ENCODE measurements around the gene SIK3.

The SIK3 gene

GRCh38 chr11:117020287-117020686 is 77.9 kb downstream of the SIK3 start:
- H3K9ac ChIP-seq (ENCODE audit: low read length): no peak overlapping the region
- no peak overlapping the region for H3K27ac ChIP-seq (ENCODE audit: low read depth, low read length)
- no peaks in the 10 kb centered on the region for H3K4me1 ChIP-seq (ENCODE audit: control insufficient read depth, insufficient read depth, low read length)
- H3K27me3 ChIP-seq (ENCODE audit: control insufficient read depth, insufficient read depth, low read length): no peaks in the 10 kb centered on the region
- no peaks in the 10 kb centered on the region for H3K9me3 ChIP-seq (ENCODE audit: control insufficient read depth, insufficient read depth, low read depth, low read length)
- H3K36me3 ChIP-seq (ENCODE audit: control insufficient read depth, insufficient read depth, low read length): no peaks in the 10 kb centered on the region
- no peak overlapping the region for H3K4me3 ChIP-seq (ENCODE audit: low read depth, low read length)

- no peak overlapping the region for H3K4me3 ChIP-seq (ENCODE audit: low read depth, low read length)
- no peak overlapping the region for H3K27ac ChIP-seq (ENCODE audit: low read depth, low read length)
- no peaks in the 10 kb centered on the region for H3K27me3 ChIP-seq (ENCODE audit: control insufficient read depth, insufficient read depth, low read length)
- no peaks in the 10 kb centered on the region for H3K36me3 ChIP-seq (ENCODE audit: control insufficient read depth, insufficient read depth, low read length)
- H3K9ac ChIP-seq (ENCODE audit: low read length): no peak overlapping the region
- H3K9me3 ChIP-seq (ENCODE audit: control insufficient read depth, insufficient read depth, low read depth, low read length): no peaks in the 10 kb centered on the region
- no peaks in the 10 kb centered on the region for H3K4me1 ChIP-seq (ENCODE audit: control insufficient read depth, insufficient read depth, low read length)
Observed at GRCh38 chr11:117019871-117020270, 78.4 kb downstream of the SIK3 start.

GRCh38 chr11:117017456-117017855 is 80.8 kb downstream of the SIK3 start:
- H3K9ac ChIP-seq (ENCODE audit: low read length): no peak overlapping the region
- H3K27me3 ChIP-seq (ENCODE audit: control insufficient read depth, insufficient read depth, low read length): no peaks in the 10 kb centered on the region
- H3K9me3 ChIP-seq (ENCODE audit: control insufficient read depth, insufficient read depth, low read depth, low read length): no peaks in the 10 kb centered on the region
- no peaks in the 10 kb centered on the region for H3K4me1 ChIP-seq (ENCODE audit: control insufficient read depth, insufficient read depth, low read length)
- no peak overlapping the region for H3K27ac ChIP-seq (ENCODE audit: low read depth, low read length)
- H3K36me3 ChIP-seq (ENCODE audit: control insufficient read depth, insufficient read depth, low read length): no peaks in the 10 kb centered on the region
- no peak overlapping the region for H3K4me3 ChIP-seq (ENCODE audit: low read depth, low read length)

- H3K9me3 ChIP-seq (ENCODE audit: control insufficient read depth, insufficient read depth, low read depth, low read length): no peaks in the 10 kb centered on the region
Observed at GRCh38 chr11:117016747-117017146, 81.5 kb downstream of the SIK3 start.

GRCh38 chr11:117016246-117016645 is 82.0 kb downstream of the SIK3 start:
- Histone ChIP-seq H3K4me1 (ENCODE audit: control insufficient read depth, insufficient read depth, low read length) (no peaks in the 10 kb centered on the region), H3K27me3 (ENCODE audit: control insufficient read depth, insufficient read depth, low read length) (no peaks in the 10 kb centered on the region), H3K9ac (ENCODE audit: low read length) (no peak overlapping the region), H3K9me3 (ENCODE audit: control insufficient read depth, insufficient read depth, low read depth, low read length) (no peaks in the 10 kb centered on the region), H3K36me3 (ENCODE audit: control insufficient read depth, insufficient read depth, low read length) (no peaks in the 10 kb centered on the region), H3K4me3 (ENCODE audit: low read depth, low read length) (no peak overlapping the region), H3K27ac (ENCODE audit: low read depth, low read length) (no peak overlapping the region)

More at GRCh38 chr11:117016747-117017146, 81.5 kb downstream of the SIK3 start:
- H3K27ac ChIP-seq (ENCODE audit: low read depth, low read length): no peak overlapping the region
- no peaks in the 10 kb centered on the region for H3K27me3 ChIP-seq (ENCODE audit: control insufficient read depth, insufficient read depth, low read length)
- no peak overlapping the region for H3K4me3 ChIP-seq (ENCODE audit: low read depth, low read length)
- no peak overlapping the region for H3K9ac ChIP-seq (ENCODE audit: low read length)
- H3K4me1 ChIP-seq (ENCODE audit: control insufficient read depth, insufficient read depth, low read length): no peaks in the 10 kb centered on the region
- no peaks in the 10 kb centered on the region for H3K36me3 ChIP-seq (ENCODE audit: control insufficient read depth, insufficient read depth, low read length)

- H3K36me3 ChIP-seq (ENCODE audit: control insufficient read depth, insufficient read depth, low read length): no peaks in the 10 kb centered on the region
- H3K4me1 ChIP-seq (ENCODE audit: control insufficient read depth, insufficient read depth, low read length): peaks cover 11% of the 10 kb centered on the region
- H3K9ac ChIP-seq (ENCODE audit: low read length): no peak overlapping the region
- no peak overlapping the region for H3K27ac ChIP-seq (ENCODE audit: low read depth, low read length)
- no peak overlapping the region for H3K4me3 ChIP-seq (ENCODE audit: low read depth, low read length)
- no peaks in the 10 kb centered on the region for H3K9me3 ChIP-seq (ENCODE audit: control insufficient read depth, insufficient read depth, low read depth, low read length)
- no peaks in the 10 kb centered on the region for H3K27me3 ChIP-seq (ENCODE audit: control insufficient read depth, insufficient read depth, low read length)
Observed at GRCh38 chr11:117011541-117011898, 86.7 kb downstream of the SIK3 start.

GRCh38 chr11:117010808-117011540 is 87.3 kb downstream of the SIK3 start:
- Histone ChIP-seq H3K9me3 (ENCODE audit: control insufficient read depth, insufficient read depth, low read depth, low read length) (no peaks in the 10 kb centered on the region), H3K4me3 (ENCODE audit: low read depth, low read length) (no peak overlapping the region), H3K27ac (ENCODE audit: low read depth, low read length) (no peak overlapping the region), H3K36me3 (ENCODE audit: control insufficient read depth, insufficient read depth, low read length) (no peaks in the 10 kb centered on the region), H3K9ac (ENCODE audit: low read length) (no peak overlapping the region), H3K27me3 (ENCODE audit: control insufficient read depth, insufficient read depth, low read length) (no peaks in the 10 kb centered on the region), H3K4me1 (ENCODE audit: control insufficient read depth, insufficient read depth, low read length) (peaks cover 11% of the 10 kb centered on the region)

GRCh38 chr11:117009905-117010605 is 88.2 kb downstream of the SIK3 start:
- Histone ChIP-seq H3K4me3 (ENCODE audit: low read depth, low read length) (no peak overlapping the region), H3K27me3 (ENCODE audit: control insufficient read depth, insufficient read depth, low read length) (no peaks in the 10 kb centered on the region), H3K4me1 (ENCODE audit: control insufficient read depth, insufficient read depth, low read length) (peaks cover 11% of the 10 kb centered on the region), H3K27ac (ENCODE audit: low read depth, low read length) (no peak overlapping the region), H3K9me3 (ENCODE audit: control insufficient read depth, insufficient read depth, low read depth, low read length) (no peaks in the 10 kb centered on the region), H3K9ac (ENCODE audit: low read length) (no peak overlapping the region), H3K36me3 (ENCODE audit: control insufficient read depth, insufficient read depth, low read length) (no peaks in the 10 kb centered on the region)

- H3K27ac ChIP-seq (ENCODE audit: low read depth, low read length): no peak overlapping the region
- no peaks in the 10 kb centered on the region for H3K36me3 ChIP-seq (ENCODE audit: control insufficient read depth, insufficient read depth, low read length)
- no peaks in the 10 kb centered on the region for H3K27me3 ChIP-seq (ENCODE audit: control insufficient read depth, insufficient read depth, low read length)
- no peak overlapping the region for H3K4me3 ChIP-seq (ENCODE audit: low read depth, low read length)
- H3K9me3 ChIP-seq (ENCODE audit: control insufficient read depth, insufficient read depth, low read depth, low read length): no peaks in the 10 kb centered on the region
- no peak overlapping the region for H3K9ac ChIP-seq (ENCODE audit: low read length)
- peaks cover 9% of the 10 kb centered on the region for H3K4me1 ChIP-seq (ENCODE audit: control insufficient read depth, insufficient read depth, low read length)
Observed at GRCh38 chr11:117005758-117006157, 92.5 kb downstream of the SIK3 start.

GRCh38 chr11:117002639-117003299 is 95.5 kb downstream of the SIK3 start:
- Histone ChIP-seq H3K27ac (ENCODE audit: low read depth, low read length) (no peak overlapping the region), H3K9me3 (ENCODE audit: control insufficient read depth, insufficient read depth, low read depth, low read length) (no peaks in the 10 kb centered on the region), H3K36me3 (ENCODE audit: control insufficient read depth, insufficient read depth, low read length) (no peaks in the 10 kb centered on the region), H3K9ac (ENCODE audit: low read length) (no peak overlapping the region), H3K4me1 (ENCODE audit: control insufficient read depth, insufficient read depth, low read length) (no peaks in the 10 kb centered on the region; the same call in 1 of the 2 replicates), H3K27me3 (ENCODE audit: control insufficient read depth, insufficient read depth, low read length) (no peaks in the 10 kb centered on the region), H3K4me3 (ENCODE audit: low read depth, low read length) (no peak overlapping the region)
